AG09309 (cell line): Measurements from ENCODE around the gene KCNAB2.

Experiments
- DNase-seq: peaks from one replicate; pipeline ENCODE4 v3.0.0-alpha.2; 2010; ENCODE audit warnings: low read depth
- H3K4me3 ChIP-seq: 2 replicates; pipeline ENCODE4 v1.5.1; 2011; ENCODE audit warnings: mild to moderate bottlenecking, low read depth, low read length, moderate library complexity; ENCODE audit not compliant: control insufficient read depth
- CTCF ChIP-seq: IDR thresholded peaks from 2 replicates; pipeline ENCODE4 v1.5.1; 2011; ENCODE audit warnings: mild to moderate bottlenecking, low read depth, low read length, inconsistent platforms; ENCODE audit not compliant: insufficient read depth, control insufficient read depth; ENCODE audit errors: missing control alignments

KCNAB2 gene

GRCh38 chr1:6133146-6133895 lies 87.6 kb downstream of the KCNAB2 start:
- H3K4me3 ChIP-seq, result no peak overlapping the region
- TF ChIP-seq CTCF, result no peak
- DNase-seq, result no peak

GRCh38 chr1:6134206-6134605 lies 88.5 kb downstream of the KCNAB2 start:
- H3K4me3 ChIP-seq, result no peak overlapping the region
- no peak for TF ChIP-seq CTCF
- no peak for DNase-seq

GRCh38 chr1:6134741-6135510 lies 89.2 kb downstream of the KCNAB2 start:
- no peak overlapping the region for H3K4me3 ChIP-seq
- DNase-seq, result no peak
- TF ChIP-seq CTCF, result no peak

GRCh38 chr1:6136516-6137220 lies 91.0 kb downstream of the KCNAB2 start:
- no peak for DNase-seq
- H3K4me3 ChIP-seq, result no peak overlapping the region

GRCh38 chr1:6137758-6138157 lies 92.1 kb downstream of the KCNAB2 start:
- H3K4me3 ChIP-seq, result no peak overlapping the region
- TF ChIP-seq CTCF, result no peak
- no peak for DNase-seq

More at GRCh38 chr1:6136516-6137220, 91.0 kb downstream of the KCNAB2 start:
- TF ChIP-seq CTCF, result no peak

- TF ChIP-seq CTCF, result no peak
- DNase-seq, result no peak
- no peak overlapping the region for H3K4me3 ChIP-seq
These were observed 94.7 kb downstream of the KCNAB2 start for GRCh38 chr1:6140413-6140812.
